SK-N-MC (cell line): ENCODE data around the gene DDX56.
"Not testable (repeated sequence)": the region's sequence is repeated elsewhere in the genome, so short reads cannot be mapped to it uniquely, and the experiment has no call there.

Experiments used
- DNase-seq: peaks from one replicate; pipeline ENCODE4 v3.0.0-alpha.2; 2011; ENCODE audit warnings: low read depth, low spot score
- H3K27ac ChIP-seq: fragments of 200-600 bp; sonication (generic); 2 replicates; pipeline ENCODE4 v1.5.1; 2016; ENCODE audit warnings: mixed run types
- H3K36me3 ChIP-seq: fragments of 200-600 bp; sonication (generic); 2 replicates; pipeline ENCODE4 v1.6.1; 2017; ENCODE audit warnings: antibody characterized with exemption, low read length, mixed read lengths; ENCODE audit not compliant: insufficient read depth
- H3K4me3 ChIP-seq: fragments of 200-600 bp; sonication (generic); 2 replicates; pipeline ENCODE4 v1.5.1; 2016
- H3K9ac ChIP-seq: fragments of 200-600 bp; sonication (generic); 2 replicates; pipeline ENCODE4 v1.8.0; 2017; ENCODE audit warnings: mixed run types, mixed read lengths; ENCODE audit not compliant: insufficient read length
- H3K9me3 ChIP-seq: fragments of 200-600 bp; sonication (generic); 2 replicates; pipeline ENCODE4 v1.6.1; 2017; ENCODE audit warnings: low read depth, mild to moderate bottlenecking, antibody characterized with exemption, low read length, moderate library complexity, mixed read lengths
- EZH2 ChIP-seq: fragments of 200-600 bp; sonication (generic); IDR thresholded peaks from one replicate; pipeline ENCODE4 v1.6.1; 2017; ENCODE audit warnings: antibody characterized with exemption
- FOXP2 ChIP-seq: optimal IDR thresholded peaks from 2 replicates; pipeline ENCODE3; 2011; ENCODE audit warnings: mild to moderate bottlenecking, moderate library complexity; ENCODE audit not compliant: insufficient read depth; ENCODE audit errors: extremely low read length, control extremely low read depth
- POLR2AphosphoS5 ChIP-seq: IDR thresholded peaks from 2 replicates; pipeline ENCODE4 v1.6.1; 2012; ENCODE audit warnings: mild to moderate bottlenecking, low read depth, low read length, borderline replicate concordance

DDX56 gene

GRCh38 chr7:44561962-44562621 lies 11.6 kb downstream of the DDX56 start:
- TF ChIP-seq EZH2 (no peak), POLR2AphosphoS5 (peak; percentile 45; the same call in 1 of the 2 replicates)
- H3K36me3 ChIP-seq: peaks cover 25% of the 10 kb centered on the region
- H3K9me3 ChIP-seq: no peaks in the 10 kb centered on the region
- DNase-seq: no peak
- H3K27ac ChIP-seq: no peak overlapping the region
- no peak overlapping the region for H3K4me3 ChIP-seq
- no peak overlapping the region for H3K9ac ChIP-seq

- Histone ChIP-seq H3K36me3 (peaks cover 21% of the 10 kb centered on the region), H3K27ac (no peak overlapping the region), H3K4me3 (no peak overlapping the region), H3K9me3 (no peaks in the 10 kb centered on the region), H3K9ac (no peak overlapping the region)
- DNase-seq: no peak
- TF ChIP-seq FOXP2 (no peak), POLR2AphosphoS5 (no peak), EZH2 (no peak)
Observed at GRCh38 chr7:44561481-44561880, 12.2 kb downstream of the DDX56 start.

- H3K36me3 ChIP-seq: peaks cover 4% of the 10 kb centered on the region
- TF ChIP-seq POLR2AphosphoS5: no peak
- no peak for TF ChIP-seq EZH2
- no peak for TF ChIP-seq FOXP2
- no peaks in the 10 kb centered on the region for H3K9me3 ChIP-seq
- H3K27ac ChIP-seq: no peak overlapping the region
- DNase-seq: no peak
- no peak overlapping the region for H3K9ac ChIP-seq
- no peak overlapping the region for H3K4me3 ChIP-seq
Observed at GRCh38 chr7:44559485-44559884, 14.2 kb downstream of the DDX56 start.

- H3K27ac ChIP-seq: no peak overlapping the region
- DNase-seq: no peak
- TF ChIP-seq FOXP2 (no peak), POLR2AphosphoS5 (no peak), EZH2 (no peak)
- H3K9ac ChIP-seq: no peak overlapping the region
- H3K36me3 ChIP-seq: no peaks in the 10 kb centered on the region
- H3K9me3 ChIP-seq: no peaks in the 10 kb centered on the region
- no peak overlapping the region for H3K4me3 ChIP-seq
Observed at GRCh38 chr7:44557485-44557884, 16.2 kb downstream of the DDX56 start.

GRCh38 chr7:44555350-44555749 lies 18.4 kb downstream of the DDX56 start:
- DNase-seq: no peak
- no peak overlapping the region for H3K9ac ChIP-seq
- H3K27ac ChIP-seq: no peak overlapping the region
- H3K36me3 ChIP-seq: no peaks in the 10 kb centered on the region
- H3K4me3 ChIP-seq: no peak overlapping the region
- H3K9me3 ChIP-seq: no peaks in the 10 kb centered on the region
- TF ChIP-seq EZH2 (no peak), POLR2AphosphoS5 (no peak), FOXP2 (no peak)

GRCh38 chr7:44552473-44553005 lies 21.2 kb downstream of the DDX56 start:
- H3K36me3 ChIP-seq, H3K27ac ChIP-seq, H3K4me3 ChIP-seq, DNase-seq, H3K9me3 ChIP-seq, H3K9ac ChIP-seq: not testable (repeated sequence)

- TF ChIP-seq POLR2AphosphoS5 (no peak), FOXP2 (no peak), EZH2 (no peak)
- H3K4me3 ChIP-seq: no peak overlapping the region
- no peak overlapping the region for H3K27ac ChIP-seq
- no peak overlapping the region for H3K9ac ChIP-seq
- no peaks in the 10 kb centered on the region for H3K9me3 ChIP-seq
- no peaks in the 10 kb centered on the region for H3K36me3 ChIP-seq
- no peak for DNase-seq
Observed at GRCh38 chr7:44549457-44549856, 24.3 kb downstream of the DDX56 start.

- Histone ChIP-seq H3K9ac (no peak overlapping the region), H3K27ac (no peak overlapping the region), H3K9me3 (no peaks in the 10 kb centered on the region), H3K36me3 (no peaks in the 10 kb centered on the region), H3K4me3 (no peak overlapping the region)
- TF ChIP-seq FOXP2 (no peak), EZH2 (no peak), POLR2AphosphoS5 (no peak)
- DNase-seq: no peak
Observed at GRCh38 chr7:44548893-44549292, 24.8 kb downstream of the DDX56 start.

GRCh38 chr7:44547536-44548231 lies 26.0 kb downstream of the DDX56 start:
- no peak for TF ChIP-seq FOXP2
- no peak for TF ChIP-seq POLR2AphosphoS5
- no peak for TF ChIP-seq EZH2
- Histone ChIP-seq H3K36me3 (no peaks in the 10 kb centered on the region), H3K9me3 (no peaks in the 10 kb centered on the region), H3K9ac (no peak overlapping the region), H3K4me3 (no peak overlapping the region), H3K27ac (no peak overlapping the region)
- DNase-seq: no peak
